SJSA1 (cell line): ENCODE results near the gene SCT. TPM values are rescaled to one million over a fixed set of nuclear protein-coding genes. Genes with fewer than 3 reads are reported as not detected.

Experiments
- DNase-seq, 2 experiments: peaks; one replicate each; pipeline ENCODE4 v3.0.0-alpha.2; 2015 to 2020; ENCODE audit warnings: low spot score in 2 of 2, low read depth in 1 of 2
- H3K27ac ChIP-seq: fragments of 250-450 bp; sonication (Bioruptor Pico); 2 replicates; pipeline ENCODE4 v1.5.1; 2020; ENCODE audit warnings: mild to moderate bottlenecking, moderate library complexity
- H3K27me3 ChIP-seq: fragments of 250-450 bp; sonication (Bioruptor Pico); replicated peaks from 2 replicates; pipeline ENCODE4 v1.5.1; 2020; ENCODE audit warnings: mild to moderate bottlenecking, moderate library complexity
- H3K36me3 ChIP-seq: fragments of 250-450 bp; sonication (Bioruptor Pico); 2 replicates; pipeline ENCODE4 v1.5.1; 2020; ENCODE audit warnings: mild to moderate bottlenecking
- H3K4me1 ChIP-seq: fragments of 250-450 bp; sonication (Bioruptor Pico); replicated peaks from 2 replicates; pipeline ENCODE4 v1.6.1; 2021; ENCODE audit warnings: mild to moderate bottlenecking
- H3K4me3 ChIP-seq: fragments of 250-450 bp; sonication (Bioruptor Pico); 2 replicates; pipeline ENCODE4 v1.5.1; 2020; ENCODE audit warnings: mild to moderate bottlenecking
- H3K9me3 ChIP-seq: fragments of 250-450 bp; sonication (Bioruptor Pico); replicated peaks from 2 replicates; pipeline ENCODE4 v1.5.1; 2020; ENCODE audit warnings: mild to moderate bottlenecking
- total RNA-seq: library from RNA; depleted of rRNA; stranded (reverse); fragments of >200 nt; shearing (Covaris generic); gene quantifications from 2 replicates; pipeline ENCODE4 v1.2.3, GENCODE V29; 2014

Gene SCT
- total RNA-seq, 1 experiment from 2014 or later, result not detected

- no peaks in the 10 kb centered on the region for H3K9me3 ChIP-seq
- no peak overlapping the region for H3K4me3 ChIP-seq
- H3K27me3 ChIP-seq, result no peaks in the 10 kb centered on the region
- H3K27ac ChIP-seq, result no peak overlapping the region
- no peaks in the 10 kb centered on the region for H3K4me1 ChIP-seq
- no peaks in the 10 kb centered on the region for H3K36me3 ChIP-seq
- DNase-seq, result no peak
Observed at GRCh38 chr11:638631-639331, 11.8 kb upstream of the SCT start.

- no peaks in the 10 kb centered on the region for H3K36me3 ChIP-seq
- no peak overlapping the region for H3K4me3 ChIP-seq
- no peak for DNase-seq
- H3K27ac ChIP-seq, result no peak overlapping the region
- H3K9me3 ChIP-seq, result no peaks in the 10 kb centered on the region
- no peaks in the 10 kb centered on the region for H3K4me1 ChIP-seq
- H3K27me3 ChIP-seq, result no peaks in the 10 kb centered on the region
Observed at GRCh38 chr11:637593-638521, 10.9 kb upstream of the SCT start.

- Histone ChIP-seq H3K4me3 (no peak overlapping the region), H3K36me3 (no peaks in the 10 kb centered on the region), H3K27ac (no peak overlapping the region), H3K4me1 (no peaks in the 10 kb centered on the region), H3K9me3 (no peaks in the 10 kb centered on the region), H3K27me3 (no peaks in the 10 kb centered on the region)
- DNase-seq, result no peak
Observed at GRCh38 chr11:637333-637592, 10.3 kb upstream of the SCT start.

GRCh38 chr11:636511-637332 lies 9.7 kb upstream of the SCT start, which contains the start of gene DRD4:
Gene DRD4 (plus strand): TSS chr11:637269. CDS start chr11:637305, 36 bp downstream.
- Histone ChIP-seq H3K36me3 (no peaks in the 10 kb centered on the region), H3K4me1 (no peaks in the 10 kb centered on the region), H3K4me3 (no peak within 1 kb of the TSS), H3K27me3 (no peaks in the 10 kb centered on the region), H3K9me3 (no peaks in the 10 kb centered on the region), H3K27ac (no peak within 1 kb of the TSS)
- DNase-seq, result no peak

GRCh38 chr11:635945-636510 lies 9.0 kb upstream of the SCT start:
- Histone ChIP-seq H3K4me1 (no peaks in the 10 kb centered on the region), H3K4me3 (no peak overlapping the region), H3K36me3 (no peaks in the 10 kb centered on the region), H3K27me3 (no peaks in the 10 kb centered on the region), H3K27ac (no peak overlapping the region), H3K9me3 (no peaks in the 10 kb centered on the region)
- DNase-seq, result no peak

GRCh38 chr11:630871-631270 lies 3.9 kb upstream of the SCT start:
- H3K4me1 ChIP-seq, result peaks cover 4% of the 10 kb centered on the region
- H3K9me3 ChIP-seq, result no peaks in the 10 kb centered on the region
- no peaks in the 10 kb centered on the region for H3K36me3 ChIP-seq
- no peak for DNase-seq
- H3K4me3 ChIP-seq, result no peak overlapping the region
- no peaks in the 10 kb centered on the region for H3K27me3 ChIP-seq
- H3K27ac ChIP-seq, result no peak overlapping the region

- no peaks in the 10 kb centered on the region for H3K36me3 ChIP-seq
- no peaks in the 10 kb centered on the region for H3K9me3 ChIP-seq
- no peaks in the 10 kb centered on the region for H3K27me3 ChIP-seq
- H3K4me3 ChIP-seq, result no peak overlapping the region
- peaks cover 4% of the 10 kb centered on the region for H3K4me1 ChIP-seq
- H3K27ac ChIP-seq, result no peak overlapping the region
- no peak for DNase-seq
Observed at GRCh38 chr11:629237-629583, 2.2 kb upstream of the SCT start.

- Histone ChIP-seq H3K27me3 (no peaks in the 10 kb centered on the region), H3K4me1 (peaks cover 4% of the 10 kb centered on the region), H3K9me3 (no peaks in the 10 kb centered on the region), H3K4me3 (no peak overlapping the region), H3K36me3 (no peaks in the 10 kb centered on the region), H3K27ac (no peak overlapping the region)
- no peak for DNase-seq
Observed at GRCh38 chr11:628056-628455, 1.1 kb upstream of the SCT start.

GRCh38 chr11:627308-627576 lies 261 bp upstream of the SCT start:
- H3K27me3 ChIP-seq, result no peaks in the 10 kb centered on the region
- peaks cover 4% of the 10 kb centered on the region for H3K4me1 ChIP-seq
- no peak for DNase-seq
- H3K4me3 ChIP-seq, result no peak overlapping the region
- no peak overlapping the region for H3K27ac ChIP-seq
- H3K36me3 ChIP-seq, result no peaks in the 10 kb centered on the region
- H3K9me3 ChIP-seq, result no peaks in the 10 kb centered on the region

GRCh38 chr11:625636-626268 lies 1.2 kb downstream of the SCT start:
- Histone ChIP-seq H3K27ac (no peak overlapping the region), H3K27me3 (no peaks in the 10 kb centered on the region), H3K4me1 (peaks cover 4% of the 10 kb centered on the region), H3K9me3 (no peaks in the 10 kb centered on the region), H3K36me3 (no peaks in the 10 kb centered on the region), H3K4me3 (no peak overlapping the region)
- DNase-seq, result no peak

- H3K27ac ChIP-seq, result no peak within 1 kb of the TSS
- no peaks in the 10 kb centered on the region for H3K9me3 ChIP-seq
- no peak for DNase-seq
- no peak within 1 kb of the TSS for H3K4me3 ChIP-seq
- H3K36me3 ChIP-seq, result no peaks in the 10 kb centered on the region
- peaks cover 4% of the 10 kb centered on the region for H3K4me1 ChIP-seq
- H3K27me3 ChIP-seq, result no peaks in the 10 kb centered on the region
Observed at GRCh38 chr11:624705-625635, 2.0 kb downstream of the SCT start, which contains the start of gene CDHR5. Gene CDHR5 (minus strand): TSS chr11:624955. CDS start chr11:624902, 53 bp downstream.

GRCh38 chr11:623999-624704 lies 2.8 kb downstream of the SCT start:
- Histone ChIP-seq H3K4me1 (peaks cover 4% of the 10 kb centered on the region), H3K27ac (no peak overlapping the region), H3K9me3 (no peaks in the 10 kb centered on the region), H3K36me3 (no peaks in the 10 kb centered on the region), H3K27me3 (no peaks in the 10 kb centered on the region), H3K4me3 (no peak overlapping the region)
- DNase-seq, result no peak
